K562 (cell line): ENCODE results near the gene PLK5. TPM values are rescaled to one million over a fixed set of nuclear protein-coding genes. Genes with fewer than 3 reads are reported as not detected.

Source experiments
- ARHGAP35 ChIP-seq: fragments of 450-650 bp; IDR thresholded peaks from 2 replicates; pipeline ENCODE4 v1.6.1; 2018; ENCODE audit not compliant: partially characterized antibody
- BRD9 ChIP-seq: fragments of 450-650 bp; IDR thresholded peaks from 2 replicates; pipeline ENCODE4 v1.6.1; 2018; ENCODE audit warnings: low read depth; ENCODE audit not compliant: partially characterized antibody
- CAMTA2 ChIP-seq: fragments of 250-450 bp; sonication (Bioruptor Pico); conservative IDR thresholded peaks from 2 replicates; pipeline ENCODE4 v1.5.1; 2022
- CBX2 ChIP-seq: fragments of 200-600 bp; sonication (generic); IDR thresholded peaks from one replicate; pipeline ENCODE4 v1.6.1; 2012; ENCODE audit warnings: mild to moderate bottlenecking, low read length, inconsistent platforms; ENCODE audit not compliant: insufficient read depth, poor library complexity, severe bottlenecking
- CBX8 ChIP-seq: fragments of 200-600 bp; sonication (generic); IDR thresholded peaks from 2 replicates; pipeline ENCODE4 v1.6.1; 2012; ENCODE audit warnings: borderline replicate concordance, mixed run types, low read depth, mild to moderate bottlenecking, moderate library complexity, mixed read lengths, low read length, control low read depth, inconsistent platforms; ENCODE audit not compliant: poor library complexity, severe bottlenecking; ENCODE audit errors: extremely low read depth
- FOXM1 ChIP-seq, 2 experiments: fragments of 450-650 bp in 1 of 2; sonication (generic) in 1 of 2; formaldehyde crosslinking in 1 of 2; IDR thresholded peaks; 2 replicates each; pipeline versions ENCODE4 v1.6.1 to v1.9.0; 2017 to 2022; ENCODE audit warnings: low read depth in 2 of 2, mild to moderate bottlenecking in 2 of 2, missing genetic modification reagents in 1 of 2, moderate library complexity in 1 of 2
- FOXP1 ChIP-seq: sonication (generic); formaldehyde crosslinking; IDR thresholded peaks from 2 replicates; pipeline ENCODE4 v1.8.0; 2022; ENCODE audit warnings: mild to moderate bottlenecking, missing genetic modification reagents
- GTF2A2 ChIP-seq: IDR thresholded peaks from 2 replicates; pipeline ENCODE4 v1.6.1; 2016; ENCODE audit warnings: mild to moderate bottlenecking, missing genetic modification characterization, missing compliant biosample characterization
- HDAC6 ChIP-seq: IDR thresholded peaks from 2 replicates; pipeline ENCODE4 v1.6.1; 2012; ENCODE audit warnings: low read depth, mild to moderate bottlenecking, control low read depth, inconsistent platforms, low read length, moderate library complexity
- HIVEP1 ChIP-seq: fragments of 250-450 bp; sonication (Bioruptor Pico); IDR thresholded peaks from 2 replicates; pipeline ENCODE4 v1.4.0; 2020; ENCODE audit warnings: mild to moderate bottlenecking
- ILF3 ChIP-seq: fragments of 450-650 bp; IDR thresholded peaks from 2 replicates; pipeline ENCODE4 v1.6.1; 2018; ENCODE audit warnings: antibody characterized with exemption, mild to moderate bottlenecking, moderate library complexity, borderline replicate concordance
- NCOA1 ChIP-seq: fragments of 450-650 bp; IDR thresholded peaks from 2 replicates; pipeline ENCODE4 v1.6.1; 2016; ENCODE audit warnings: low read depth
- NFRKB ChIP-seq: fragments of 450-650 bp; IDR thresholded peaks from 2 replicates; pipeline ENCODE4 v1.6.1; 2016; ENCODE audit warnings: low read depth
- NR2C2 ChIP-seq, 2 experiments: fragments of 200-800 bp in 1 of 2; sonication (Bioruptor generic) in 1 of 2; sonication (generic) in 1 of 2; formaldehyde crosslinking in 1 of 2; IDR thresholded peaks; 2 replicates each; pipeline versions ENCODE4 v1.6.1 to v1.8.0; 2016 to 2022; ENCODE audit warnings: mild to moderate bottlenecking in 1 of 2, missing compliant biosample characterization in 1 of 2, missing genetic modification characterization in 1 of 2, missing genetic modification reagents in 1 of 2
- RNF219 ChIP-seq: fragments of 250-450 bp; sonication (Bioruptor Pico); IDR thresholded peaks from 2 replicates; pipeline ENCODE4 v1.5.0; 2022; ENCODE audit warnings: mild to moderate bottlenecking
- SLC30A9 ChIP-seq: fragments of 250-450 bp; sonication (Bioruptor Pico); IDR thresholded peaks from 2 replicates; pipeline ENCODE4 v1.8.0; 2022; ENCODE audit warnings: mild to moderate bottlenecking, moderate library complexity
- SNRNP70 ChIP-seq: fragments of 200-400 bp; formaldehyde crosslinking; optimal IDR thresholded peaks from 2 replicates; pipeline ENCODE3; 2017; ENCODE audit warnings: low read depth, low read length
- SRSF9 ChIP-seq: fragments of 200-400 bp; formaldehyde crosslinking; IDR thresholded peaks from 2 replicates; pipeline ENCODE4 v1.6.1; 2017; ENCODE audit warnings: low read depth, low read length, borderline replicate concordance
- XRCC4 ChIP-seq: IDR thresholded peaks from one replicate; pipeline ENCODE4 v1.6.1; 2011; ENCODE audit not compliant: insufficient read depth, insufficient read length; ENCODE audit errors: extremely low read depth
- ZFP36 ChIP-seq: fragments of 150-350 bp; IDR thresholded peaks from 2 replicates; pipeline ENCODE4 v1.6.1; 2018; ENCODE audit warnings: low read length, low read depth; ENCODE audit not compliant: partially characterized antibody
- ZNF217 ChIP-seq: sonication (generic); formaldehyde crosslinking; IDR thresholded peaks from 2 replicates; pipeline ENCODE4 v1.8.0; 2022; ENCODE audit warnings: mild to moderate bottlenecking, missing genetic modification reagents
- ZZZ3 ChIP-seq: fragments of 450-650 bp; IDR thresholded peaks from 2 replicates; pipeline ENCODE4 v1.6.1; 2016; ENCODE audit warnings: antibody characterized with exemption, mild to moderate bottlenecking, moderate library complexity
- polyA plus RNA-seq, 8 experiments: library from polyadenylated mRNA; depleted of rRNA in 4 of 8; stranded (reverse) in 5 of 8; unstranded in 3 of 8; fragments of >200 nt; fragmentation: Nextera tagmentation in 2 of 8; fragmentation: Illumina TruSeq in 1 of 8; extraction: Ambion mirVana in 2 of 8; extraction: Trizol in 1 of 8; gene quantifications; 2 replicates each; pipeline versions ENCODE4 v1.2.1 to v1.2.3, GENCODE V29; 2011 to 2014; ENCODE audit warnings: inconsistent platforms in 1 of 8, missing spikeins in 1 of 8
- total RNA-seq, 7 experiments: library from RNA; depleted of rRNA in 6 of 7; stranded (reverse); fragments of >200 nt in 6 of 7; fragmentation: Illumina TruSeq in 2 of 7; extraction: Trizol in 2 of 7; gene quantifications; 2 replicates each; pipeline versions ENCODE4 v1.2.1 to v1.2.3, GENCODE V29; 2011 to 2021; ENCODE audit warnings: low replicate concordance in 1 of 7
- TF ChIP-seq, protein P1 (sequence below): fragments of 450-650 bp; formaldehyde crosslinking; IDR thresholded peaks from 2 replicates; pipeline ENCODE4 v1.4.0; 2020; ENCODE audit warnings: mild to moderate bottlenecking, moderate library complexity

The PLK5 gene
- total and polyA plus RNA-seq, 9 of the 15 experiments (the other 6 are each of a cell fraction or from before 2014, with no cell fraction given): 0.04 to 0.23 (median 0.11) TPM; not detected in 5

DNA sequence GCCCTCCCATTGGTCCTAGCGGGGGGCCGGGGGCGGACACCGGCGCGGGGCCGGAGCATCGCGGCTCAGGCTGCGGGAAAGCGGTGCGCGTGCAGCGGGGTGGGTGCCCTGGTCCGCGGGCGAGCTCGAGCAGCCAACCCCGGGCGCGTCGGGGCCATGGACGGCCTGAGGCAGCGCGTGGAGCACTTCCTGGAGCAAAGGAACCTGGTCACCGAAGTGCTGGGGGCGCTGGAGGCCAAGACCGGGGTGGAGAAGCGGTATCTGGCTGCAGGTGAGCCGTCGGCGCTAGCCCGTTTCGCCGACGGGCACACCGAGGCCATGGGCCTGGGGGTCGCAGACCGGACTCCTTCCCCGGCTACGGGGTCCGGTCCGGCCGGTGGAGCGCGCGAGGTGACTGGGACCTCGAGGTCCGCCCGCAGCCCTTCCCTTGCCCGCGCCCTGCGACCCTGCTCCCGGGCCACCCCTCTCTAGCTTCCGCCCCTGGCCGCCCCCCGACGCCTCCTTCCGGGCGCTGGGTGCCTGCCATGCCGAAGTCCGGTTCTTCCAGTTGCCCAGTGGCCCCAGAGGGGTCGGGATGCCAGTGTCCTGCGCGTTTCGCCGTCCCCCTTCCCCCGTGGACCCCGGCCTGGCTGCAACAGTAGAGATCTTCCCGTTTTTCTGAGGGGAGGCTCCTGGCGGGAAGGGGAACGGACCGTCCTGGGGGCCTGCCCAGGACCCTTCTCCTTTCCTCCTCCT, 32.6 kb upstream of the PLK5 start, which contains the start of gene REEP6 (continued):
- TF ChIP-seq, protein P1, sequence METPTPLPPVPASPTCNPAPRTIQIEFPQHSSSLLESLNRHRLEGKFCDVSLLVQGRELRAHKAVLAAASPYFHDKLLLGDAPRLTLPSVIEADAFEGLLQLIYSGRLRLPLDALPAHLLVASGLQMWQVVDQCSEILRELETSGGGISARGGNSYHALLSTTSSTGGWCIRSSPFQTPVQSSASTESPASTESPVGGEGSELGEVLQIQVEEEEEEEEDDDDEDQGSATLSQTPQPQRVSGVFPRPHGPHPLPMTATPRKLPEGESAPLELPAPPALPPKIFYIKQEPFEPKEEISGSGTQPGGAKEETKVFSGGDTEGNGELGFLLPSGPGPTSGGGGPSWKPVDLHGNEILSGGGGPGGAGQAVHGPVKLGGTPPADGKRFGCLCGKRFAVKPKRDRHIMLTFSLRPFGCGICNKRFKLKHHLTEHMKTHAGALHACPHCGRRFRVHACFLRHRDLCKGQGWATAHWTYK (CRISPR knock-in tag): no peak
- no peak for TF ChIP-seq SLC30A9 (CRISPR knock-in tag)
- TF ChIP-seq GTF2A2 (tag): no peak
- no peak for TF ChIP-seq SNRNP70
- no peak for TF ChIP-seq FOXM1 (IDR thresholded peaks at IDR 0.05; ENCODE audit: low read depth)
- TF ChIP-seq FOXM1 (CRISPR knock-in tag; IDR thresholded peaks at IDR 0.05; ENCODE audit: low read depth): no peak
- TF ChIP-seq CBX8: no peak
- 0 out of 2 replicates have a peak, but pooled peaks have one; percentile 17 for TF ChIP-seq NR2C2 (CRISPR knock-in tag; IDR thresholded peaks at IDR 0.05)
- TF ChIP-seq NR2C2 (tag; IDR thresholded peaks at IDR 0.05): no peak
- TF ChIP-seq SRSF9: no peak
- no peak for TF ChIP-seq HDAC6
- TF ChIP-seq CAMTA2: 0 out of 2 replicates have a peak, but pooled peaks have one; percentile 70
- no peak for TF ChIP-seq XRCC4
- TF ChIP-seq FOXP1: no peak
- TF ChIP-seq ILF3: no peak
- no peak for TF ChIP-seq HIVEP1 (CRISPR knock-in tag)
- TF ChIP-seq NFRKB: no peak
- TF ChIP-seq RNF219 (CRISPR knock-in tag): no peak
- no peak for TF ChIP-seq ARHGAP35
- TF ChIP-seq ZFP36: no peak
- no peak for TF ChIP-seq CBX2
- no peak for TF ChIP-seq BRD9
- TF ChIP-seq ZNF217 (CRISPR knock-in tag): no peak
- TF ChIP-seq NCOA1: no peak
- no peak for TF ChIP-seq ZZZ3
